Measurements from ENCODE around the gene MTG1.
"Not testable (repeated sequence)": the region's sequence is repeated elsewhere in the genome, so short reads cannot be mapped to it uniquely, and the experiment has no call there.

Gene MTG1

GRCh38 chr10:133400624-133401424 lies 6.9 kb downstream of the MTG1 start:
- no peak for DNase-seq (ENCODE audit: low read depth in 2 of 2)

DNA sequence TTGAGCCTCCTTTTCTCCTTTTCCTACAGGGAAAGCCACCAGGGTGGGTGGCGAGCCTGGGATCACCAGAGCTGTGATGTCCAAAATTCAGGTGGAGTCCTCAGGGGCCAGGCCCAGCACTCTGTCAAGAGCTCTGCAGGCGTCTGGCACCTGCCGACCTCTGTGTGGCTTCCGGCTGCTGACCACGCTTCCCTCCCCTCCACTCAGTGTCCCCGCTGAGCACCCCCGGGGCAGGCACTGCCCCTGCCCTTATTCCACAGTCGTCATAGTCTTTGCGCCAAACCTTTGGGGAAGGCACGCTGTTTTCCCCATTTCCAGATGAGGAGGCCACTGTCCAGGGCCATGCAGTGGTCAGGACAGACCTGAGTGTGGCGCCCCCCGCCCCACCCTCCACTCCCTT lies 7.5 kb downstream of the MTG1 start:
- no peak for DNase-seq (ENCODE audit: low read depth in 2 of 2)

DNA sequence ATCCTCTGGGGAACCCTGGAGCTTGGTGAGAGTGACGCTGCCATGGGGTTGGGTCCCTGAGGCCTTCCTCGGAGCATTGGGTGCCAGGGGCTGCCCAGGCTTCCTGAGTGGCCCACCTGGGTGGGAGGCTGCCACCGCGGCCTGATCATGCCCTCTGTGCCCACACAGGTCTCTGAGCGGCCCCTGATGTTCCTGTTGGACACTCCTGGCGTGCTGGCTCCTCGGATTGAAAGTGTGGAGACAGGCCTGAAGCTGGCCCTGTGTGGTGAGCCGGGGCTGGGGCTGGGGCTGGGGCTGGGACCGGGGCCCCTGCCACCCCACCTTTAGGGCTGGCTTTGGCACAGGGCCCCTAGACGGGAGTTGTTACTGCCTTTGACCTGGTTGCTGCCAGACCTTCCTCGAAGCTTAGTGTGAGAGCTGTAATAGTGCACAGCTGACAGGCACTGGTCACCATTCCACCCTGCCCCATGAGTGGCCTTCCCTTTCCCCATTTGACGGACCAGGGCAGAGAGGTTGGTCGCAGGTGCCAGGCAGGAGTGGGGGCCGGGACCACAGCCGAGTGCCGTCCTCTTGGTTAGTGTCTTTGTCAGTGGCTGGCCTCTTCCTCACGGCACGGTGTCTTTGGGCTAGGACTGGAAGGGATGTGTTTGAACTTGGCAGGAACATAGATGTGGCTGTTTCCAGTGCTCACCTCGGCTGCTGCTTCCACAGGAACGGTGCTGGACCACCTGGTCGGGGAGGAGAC lies 8.2 kb downstream of the MTG1 start:
- DNase-seq (ENCODE audit: low read depth in 2 of 2) = no peak

GRCh38 chr10:133403359-133403758 lies 9.4 kb downstream of the MTG1 start:
- no peak for DNase-seq (ENCODE audit: low read depth in 2 of 2)

DNA sequence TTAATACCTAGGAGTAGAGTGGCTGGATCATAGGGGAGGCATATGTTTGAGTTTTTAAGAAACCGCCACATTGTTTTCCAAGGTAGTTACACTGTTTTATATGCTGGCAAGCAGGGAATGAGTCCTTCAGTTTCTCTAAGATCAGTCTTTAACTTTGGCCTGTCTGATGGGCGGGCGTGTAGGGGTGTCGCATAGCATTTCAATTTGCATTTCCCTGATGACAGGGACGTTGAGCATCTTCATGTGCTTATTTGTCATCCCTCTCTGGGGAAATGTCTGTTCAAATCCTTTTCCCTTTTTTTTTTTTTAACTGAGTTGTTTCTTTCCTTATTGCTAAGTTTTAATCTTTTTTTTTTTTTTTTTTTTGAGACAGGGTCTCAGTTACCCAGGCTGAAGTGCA lies 9.8 kb downstream of the MTG1 start:
- no peak for DNase-seq (ENCODE audit: low read depth in 2 of 2)

GRCh38 chr10:133405272-133405671 lies 11.3 kb downstream of the MTG1 start:
- no peak for DNase-seq (ENCODE audit: low read depth in 2 of 2)

GRCh38 chr10:133405844-133406527 lies 12.0 kb downstream of the MTG1 start:
- DNase-seq (ENCODE audit: low read depth in 2 of 2) = no peak

- DNase-seq (ENCODE audit: low read depth in 2 of 2) = no peak
These were observed 17.8 kb downstream of the MTG1 start for GRCh38 chr10:133411523-133412380.

- no peak for DNase-seq (ENCODE audit: low read depth in 2 of 2)
These were observed 18.4 kb downstream of the MTG1 start for GRCh38 chr10:133412381-133412711.

DNA sequence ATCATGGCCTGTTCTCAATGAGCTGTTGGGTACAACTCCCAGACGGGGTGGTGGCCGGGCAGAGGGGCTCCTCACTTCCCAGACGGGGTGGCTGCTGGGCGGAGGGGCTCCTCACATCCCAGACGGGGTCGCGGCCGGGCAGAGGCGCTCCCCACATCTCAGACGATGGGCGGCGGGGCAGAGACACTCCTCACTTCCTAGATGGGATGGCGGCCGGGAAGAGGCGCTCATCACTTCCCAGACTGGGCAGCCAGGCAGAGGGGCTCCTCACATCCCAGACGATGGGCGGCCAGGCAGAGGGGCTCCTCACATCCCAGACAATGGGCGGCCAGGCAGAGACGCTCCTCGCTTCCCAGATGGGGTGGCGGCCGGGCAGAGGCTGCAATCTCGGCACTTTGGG lies 20.4 kb downstream of the MTG1 start:
- DNase-seq (ENCODE audit: low read depth in 2 of 2) = not testable (repeated sequence)

DNA sequence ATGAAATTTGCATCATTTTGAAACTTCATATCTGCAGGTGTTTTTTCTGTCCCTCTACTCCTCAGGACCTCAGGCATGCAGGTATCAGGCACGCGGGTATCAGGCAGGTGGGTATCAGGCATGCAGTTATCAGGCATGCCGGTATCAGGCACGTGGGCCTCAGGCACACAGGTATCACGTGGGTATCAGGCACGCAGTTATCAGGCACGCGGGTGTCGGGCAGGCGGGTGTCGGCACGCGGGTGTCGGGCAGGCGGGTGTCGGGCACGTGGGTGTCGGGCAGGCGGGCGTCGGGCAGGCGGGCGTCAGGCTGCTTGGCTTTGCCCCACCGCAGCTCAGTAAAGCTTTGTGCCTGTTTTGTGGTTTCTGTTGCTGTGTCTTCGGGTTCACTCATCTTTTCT lies 21.8 kb downstream of the MTG1 start:
- DNase-seq (ENCODE audit: low read depth in 2 of 2) = no peak

- no peak for DNase-seq (ENCODE audit: low read depth in 2 of 2)
These were observed 24.5 kb downstream of the MTG1 start for GRCh38 chr10:133418289-133418993.

- DNase-seq (ENCODE audit: low read depth in 2 of 2) = no peak
These were observed 25.4 kb downstream of the MTG1 start for GRCh38 chr10:133419211-133419950.

DNA sequence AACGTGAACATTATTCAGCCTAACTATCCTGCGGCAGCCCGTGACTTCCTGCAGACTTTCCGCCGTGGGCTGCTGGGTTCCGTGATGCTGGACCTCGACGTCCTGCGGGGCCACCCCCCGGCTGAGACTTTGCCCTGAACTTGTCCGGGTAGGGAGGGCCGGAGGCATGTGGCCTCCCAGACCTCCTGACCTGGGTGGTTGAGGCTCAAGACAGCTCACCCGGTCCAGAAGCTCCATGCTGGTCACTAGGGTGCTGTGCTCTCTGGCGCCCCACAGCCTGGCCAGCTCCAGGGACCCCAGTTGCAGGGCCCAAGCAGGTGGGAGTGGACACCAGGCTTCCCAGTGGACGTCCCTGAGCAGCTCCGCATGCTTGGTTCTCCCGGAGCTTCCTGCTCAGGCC lies 26.1 kb downstream of the MTG1 start:
- no peak for DNase-seq (ENCODE audit: low read depth in 2 of 2)

DNA sequence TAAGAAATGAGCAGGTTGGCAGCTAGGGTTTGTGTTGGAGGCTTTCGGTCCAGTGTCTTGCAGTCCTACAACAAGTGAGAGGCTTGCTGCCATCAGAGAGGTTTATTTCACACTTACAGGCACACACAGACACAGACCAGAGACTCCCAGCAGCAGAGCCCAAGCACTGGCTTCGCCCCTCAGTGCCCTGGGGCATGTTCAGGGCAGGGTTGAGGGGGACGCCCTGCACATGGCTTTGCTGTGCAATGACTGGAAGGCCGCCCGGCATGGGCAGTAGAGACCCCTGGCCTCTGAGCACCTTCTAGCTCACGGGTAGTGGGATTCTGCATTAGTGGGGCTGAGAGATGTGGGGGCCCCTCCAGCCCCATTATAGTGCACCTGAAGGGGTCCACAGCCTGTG lies 26.6 kb downstream of the MTG1 start:
- DNase-seq (ENCODE audit: low read depth in 2 of 2) = no peak

- no peak for DNase-seq (ENCODE audit: low read depth in 2 of 2)
These were observed 27.6 kb downstream of the MTG1 start for GRCh38 chr10:133421336-133422222.

GRCh38 chr10:133422223-133422806 lies 28.4 kb downstream of the MTG1 start:
- no peak for DNase-seq (ENCODE audit: low read depth in 2 of 2)

GRCh38 chr10:133422807-133423771 lies 29.1 kb downstream of the MTG1 start:
- DNase-seq (ENCODE audit: low read depth in 2 of 2) = no peak

Data from stimulated activated CD4-positive, alpha-beta T cell treated with anti-CD3 and anti-CD28 coated beads, Interleukin-12 subunit alpha, Interleukin-12 subunit beta, amount 100 ng/mL, for 24 hours (primary cell).